Epithelial cell of proximal tubule (primary cell): ENCODE results near the gene ABI1. TPM values are rescaled to one million over a fixed set of nuclear protein-coding genes. Genes with fewer than 3 reads are reported as not detected.
A peak's percentile ranks its signal among the peaks of the same experiment; 100 is the strongest.
"Not testable (repeated sequence)": the region's sequence is repeated elsewhere in the genome, so short reads cannot be mapped to it uniquely, and the experiment has no call there.

Source experiments
- DNase-seq: peaks from one replicate; pipeline ENCODE4 v3.0.0-alpha.2; 2011; ENCODE audit warnings: low read depth
- H3K4me3 ChIP-seq: 2 replicates; pipeline ENCODE4 v1.5.1; 2011; ENCODE audit warnings: low read depth, mild to moderate bottlenecking, low read length
- total RNA-seq: library from RNA; depleted of rRNA; stranded (reverse); fragments of >200 nt; gene quantifications from 2 replicates; pipeline ENCODE4 v1.2.3, GENCODE V29; 2015
- TF ChIP-seq, protein P1 (sequence below): conservative IDR thresholded peaks from 2 replicates; pipeline ENCODE4 v1.5.1; 2012; ENCODE audit warnings: low read depth, mild to moderate bottlenecking, low read length

Gene ABI1
- total RNA-seq, 1 donor from 2014 or later: 34.1 TPM

DNA sequence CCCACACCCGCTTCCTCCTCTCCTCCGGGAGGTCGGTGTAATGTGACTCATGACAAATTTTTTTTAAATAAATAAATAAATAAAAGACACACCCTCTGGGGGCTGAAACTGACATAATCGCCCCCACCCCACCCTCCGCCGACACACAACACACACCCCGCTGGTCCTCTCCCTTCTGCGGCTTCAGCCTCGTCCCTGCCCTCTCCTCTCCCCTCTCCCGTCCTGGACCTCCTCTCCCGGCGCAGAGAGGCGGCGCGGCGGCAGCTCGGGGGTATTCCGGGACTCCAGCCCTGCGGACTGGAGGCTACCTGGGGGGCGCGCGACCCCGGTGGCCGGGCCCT is 686 bp downstream of the ABI1 start:
- DNase-seq: no peak
- H3K4me3 ChIP-seq: peak overlapping the region; percentile 74
- TF ChIP-seq, protein P1, sequence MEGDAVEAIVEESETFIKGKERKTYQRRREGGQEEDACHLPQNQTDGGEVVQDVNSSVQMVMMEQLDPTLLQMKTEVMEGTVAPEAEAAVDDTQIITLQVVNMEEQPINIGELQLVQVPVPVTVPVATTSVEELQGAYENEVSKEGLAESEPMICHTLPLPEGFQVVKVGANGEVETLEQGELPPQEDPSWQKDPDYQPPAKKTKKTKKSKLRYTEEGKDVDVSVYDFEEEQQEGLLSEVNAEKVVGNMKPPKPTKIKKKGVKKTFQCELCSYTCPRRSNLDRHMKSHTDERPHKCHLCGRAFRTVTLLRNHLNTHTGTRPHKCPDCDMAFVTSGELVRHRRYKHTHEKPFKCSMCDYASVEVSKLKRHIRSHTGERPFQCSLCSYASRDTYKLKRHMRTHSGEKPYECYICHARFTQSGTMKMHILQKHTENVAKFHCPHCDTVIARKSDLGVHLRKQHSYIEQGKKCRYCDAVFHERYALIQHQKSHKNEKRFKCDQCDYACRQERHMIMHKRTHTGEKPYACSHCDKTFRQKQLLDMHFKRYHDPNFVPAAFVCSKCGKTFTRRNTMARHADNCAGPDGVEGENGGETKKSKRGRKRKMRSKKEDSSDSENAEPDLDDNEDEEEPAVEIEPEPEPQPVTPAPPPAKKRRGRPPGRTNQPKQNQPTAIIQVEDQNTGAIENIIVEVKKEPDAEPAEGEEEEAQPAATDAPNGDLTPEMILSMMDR: no peak

DNA sequence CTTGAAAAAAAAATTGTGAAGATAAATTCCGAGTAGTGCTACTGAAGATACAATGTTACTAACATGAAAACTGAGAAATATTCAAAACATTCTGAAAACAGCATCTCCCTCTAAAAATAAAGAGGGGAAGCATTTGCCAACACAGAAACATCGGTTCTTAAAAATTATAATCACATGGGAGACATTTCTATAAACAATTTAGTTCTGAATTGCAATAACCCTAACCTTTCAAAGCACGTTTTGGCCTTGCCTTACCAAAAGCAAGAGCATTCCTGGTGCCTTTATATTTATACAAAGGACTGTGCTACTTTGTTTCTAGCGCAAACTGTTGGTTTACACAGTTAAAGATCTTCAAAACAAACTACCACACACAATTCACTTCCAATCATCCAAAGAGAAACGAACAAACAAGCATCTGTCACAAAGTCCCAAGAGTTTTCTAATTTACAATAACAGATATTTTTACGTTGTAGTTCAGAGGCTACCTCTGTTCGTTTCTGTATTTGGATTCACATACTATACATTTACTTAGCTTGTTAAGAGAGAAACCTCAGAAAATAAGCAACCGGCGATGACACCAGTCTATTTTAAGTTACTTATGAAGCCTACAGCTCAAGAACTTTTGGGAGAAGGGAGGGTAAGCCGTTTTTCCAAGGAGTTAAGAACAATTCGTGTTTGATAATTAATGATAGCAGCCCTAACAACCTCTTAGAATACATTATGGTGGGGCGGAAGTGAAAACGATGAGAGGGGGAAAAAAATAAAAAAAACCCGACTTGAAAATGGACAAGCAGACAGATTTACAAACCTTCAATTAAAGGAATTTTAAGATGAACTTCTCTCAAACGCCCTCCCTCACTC is 1.3 kb downstream of the ABI1 start:
- peak overlapping the region; percentile 74 for H3K4me3 ChIP-seq
- no peak for DNase-seq
- TF ChIP-seq, protein P1: no peak

DNA sequence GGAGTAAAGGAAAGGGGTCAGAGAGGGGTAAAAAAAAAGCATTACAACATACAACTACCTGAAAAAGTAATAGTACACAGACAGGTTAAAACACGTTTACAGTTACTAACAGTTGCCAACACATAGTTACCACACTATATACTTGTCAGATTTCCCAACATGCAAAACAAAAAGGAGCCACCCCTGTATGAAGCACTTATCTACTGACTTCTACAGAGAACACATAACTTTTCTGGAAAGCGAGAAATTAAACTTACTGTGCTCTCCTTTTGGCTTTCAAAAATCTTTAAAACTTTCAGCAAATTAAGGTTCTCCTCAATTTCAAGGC is 2.1 kb downstream of the ABI1 start:
- TF ChIP-seq, protein P1: no peak
- no peak for DNase-seq
- peak overlapping the region; percentile 74 for H3K4me3 ChIP-seq

DNA sequence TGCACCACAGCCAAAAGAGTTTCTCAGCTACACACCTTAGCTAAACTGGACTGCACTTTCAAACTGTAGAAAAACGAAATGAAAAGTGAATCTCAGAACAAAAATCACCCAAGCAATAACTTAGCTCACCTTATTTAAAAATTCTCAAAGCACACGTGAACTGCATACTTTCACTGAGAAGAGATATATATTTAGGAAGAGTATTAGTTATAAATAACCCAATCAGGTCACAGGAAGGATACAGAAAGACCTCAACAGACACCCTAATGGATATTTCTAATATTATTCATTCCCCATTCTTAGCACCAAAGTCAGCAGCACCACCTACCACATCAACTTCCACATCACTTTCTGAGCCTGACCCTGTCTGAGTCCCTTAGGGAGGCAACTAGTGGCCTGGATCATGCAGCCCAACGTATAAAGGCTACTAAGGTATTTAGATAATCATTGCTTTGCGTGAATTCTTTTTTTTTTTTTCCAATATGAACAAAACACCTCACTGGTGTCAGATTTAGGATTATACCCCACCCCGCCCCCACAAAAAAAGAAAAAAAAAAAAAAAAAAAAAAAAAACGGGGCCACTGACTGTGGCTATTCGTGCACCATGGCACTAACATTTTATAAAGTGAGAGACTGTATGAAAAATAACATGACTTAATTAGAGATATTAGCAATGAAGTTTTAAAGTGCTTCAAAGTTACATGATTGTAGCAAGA is 2.6 kb downstream of the ABI1 start:
- peak overlapping the region; percentile 74 for H3K4me3 ChIP-seq
- TF ChIP-seq, protein P1: no peak
- no peak for DNase-seq

DNA sequence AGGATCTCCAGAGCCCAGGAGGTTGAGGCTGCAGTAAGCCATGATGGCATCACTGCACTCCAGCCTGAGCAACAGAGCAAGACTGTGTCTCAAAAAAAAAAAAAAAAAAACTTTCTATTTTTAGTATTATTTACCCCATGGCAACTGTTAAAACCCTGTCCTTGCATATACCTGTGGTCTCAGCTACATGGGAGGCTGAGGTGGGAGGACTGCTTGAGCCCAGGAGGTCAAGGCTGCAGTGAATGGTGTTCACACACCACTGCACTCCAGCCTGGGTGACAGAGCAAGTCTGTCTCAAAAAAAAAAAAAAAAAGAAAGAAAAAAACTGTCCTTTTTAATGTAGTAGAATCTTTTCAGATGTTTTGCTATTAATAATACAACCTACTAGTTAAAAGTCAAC is 3.2 kb downstream of the ABI1 start:
- not testable (repeated sequence) for DNase-seq, H3K4me3 ChIP-seq

DNA sequence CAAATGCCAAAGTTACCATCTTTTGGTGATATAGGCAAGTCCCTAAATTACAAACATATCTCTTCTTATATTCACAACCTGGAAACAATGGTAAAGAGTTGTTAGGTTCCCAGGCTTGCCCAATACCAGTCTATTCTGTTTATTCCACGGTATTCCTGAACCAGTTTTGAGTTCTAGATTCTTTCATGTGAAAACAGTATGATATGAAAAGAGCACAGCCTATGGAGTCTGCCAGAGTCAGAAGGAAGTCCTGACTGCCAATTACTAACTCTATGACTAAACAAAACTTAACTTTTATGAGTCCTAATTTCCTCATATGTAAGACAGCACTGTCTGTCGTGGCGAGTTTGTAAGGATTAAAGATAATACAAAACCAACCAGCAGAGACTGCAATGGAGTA is 5.6 kb downstream of the ABI1 start:
- TF ChIP-seq, protein P1: no peak
- H3K4me3 ChIP-seq: no peak overlapping the region
- no peak for DNase-seq

DNA sequence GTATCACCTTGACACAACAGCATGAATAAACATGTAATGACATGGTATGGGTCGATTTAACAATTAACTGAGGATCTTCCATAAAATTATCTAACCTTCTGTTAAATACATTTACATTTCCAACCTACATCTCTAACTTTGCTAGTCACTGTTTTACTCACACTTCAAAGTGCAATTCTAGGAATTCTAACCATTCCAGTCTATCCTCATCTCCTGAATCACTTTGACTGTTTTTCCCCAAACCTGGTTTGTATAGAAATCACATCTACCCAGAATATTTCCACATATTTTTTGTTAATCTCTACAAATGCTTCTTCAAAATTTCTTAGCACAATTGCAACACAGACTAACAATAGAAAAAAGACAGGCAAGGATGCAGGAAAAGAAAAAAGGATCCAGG is 6.2 kb downstream of the ABI1 start:
- no peak for DNase-seq
- TF ChIP-seq, protein P1: no peak
- H3K4me3 ChIP-seq: no peak overlapping the region
